Right atrium auricular region (tissue), 2 donors: ENCODE measurements around the gene ERVK3-1. TPM values are rescaled to one million over a fixed set of nuclear protein-coding genes. Genes with fewer than 3 reads are reported as not detected.

Experiments
- DNase-seq: peaks from one replicate; pipeline ENCODE4 v3.0.0-alpha.2; 2019; ENCODE audit warnings: low spot score
- H3K27ac ChIP-seq, 2 donors: fragments of 200-600 bp; sonication (generic); 1 replicate in 1 of 2; 2 replicates in 1 of 2; pipeline ENCODE4 v1.5.1; 2016 to 2019
- H3K27me3 ChIP-seq, 2 donors: fragments of 200-600 bp; sonication (generic); one replicate each; pipeline versions ENCODE4 v1.5.1 to v1.6.0; 2017 to 2019
- H3K36me3 ChIP-seq: fragments of 200-600 bp; sonication (generic); one replicate; pipeline ENCODE4 v1.5.1; 2016
- H3K4me1 ChIP-seq, 2 donors: fragments of 200-600 bp; sonication (generic); one replicate each; pipeline versions ENCODE4 v1.5.1 to v1.6.0; 2017 to 2019
- H3K4me3 ChIP-seq, 2 donors: fragments of 200-600 bp; sonication (generic); 1 replicate in 1 of 2; 2 replicates in 1 of 2; pipeline ENCODE4 v1.5.1; 2017 to 2019; ENCODE audit warnings: mild to moderate bottlenecking in 1 of 2, moderate library complexity in 1 of 2
- H3K9me3 ChIP-seq, 2 donors: fragments of 200-600 bp; sonication (generic); one replicate each; pipeline ENCODE4 v1.5.1; 2019
- total RNA-seq, 2 donors: library from RNA; depleted of rRNA; stranded (reverse); fragments of >200 nt; gene quantifications; one replicate each; pipeline ENCODE4 v1.1.0, GENCODE V29; 2016
- TF ChIP-seq, protein P1 (sequence below), 2 donors: fragments of 200-600 bp; sonication (generic); IDR thresholded peaks; one replicate each; pipeline ENCODE4 v1.5.1; 2019; ENCODE audit warnings: antibody characterized with exemption in 2 of 2

ERVK3-1 gene
- total RNA-seq, 2 donors from 2014 or later = 20.9 to 32.6 TPM

DNA sequence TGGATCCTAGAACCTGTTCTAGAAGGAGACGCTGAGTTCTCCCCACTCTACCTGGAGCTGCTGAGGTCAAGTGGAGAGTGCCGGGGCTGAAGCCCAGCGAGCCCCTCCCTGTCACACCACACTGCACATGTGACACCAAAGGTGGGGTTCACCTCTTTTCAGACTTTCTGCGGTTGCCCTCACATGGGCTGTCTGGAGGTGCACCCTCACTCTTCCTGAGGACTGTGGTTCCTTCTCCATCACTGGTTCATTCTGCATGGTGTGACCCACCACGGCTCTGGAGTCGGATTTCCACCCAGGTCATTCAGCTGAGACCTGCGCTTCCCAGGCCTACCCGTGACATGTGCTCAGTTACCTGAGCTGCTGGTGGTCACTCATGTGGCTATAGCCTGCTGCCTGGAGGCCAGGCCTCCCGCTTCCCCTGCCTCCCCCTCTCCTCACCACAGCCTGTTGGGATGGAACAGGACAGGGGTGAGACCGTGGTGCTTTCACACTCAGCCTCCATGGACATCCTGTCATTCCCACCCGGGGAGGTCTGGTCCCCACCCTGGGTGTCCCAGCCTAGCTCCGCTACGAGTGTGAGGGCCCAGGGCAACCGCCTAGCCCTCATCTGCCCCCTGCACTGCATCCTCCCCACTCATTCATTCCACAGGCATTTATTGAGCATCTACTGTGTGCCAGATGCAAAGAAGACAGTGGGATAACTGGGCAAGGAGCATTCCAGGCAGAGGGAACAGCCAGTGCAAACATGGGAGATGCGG, 48.7 kb downstream of the ERVK3-1 start:
- H3K9me3 ChIP-seq = no peaks in the 10 kb centered on the region
- DNase-seq = no peak
- H3K27ac ChIP-seq = no peak overlapping the region
- H3K4me1 ChIP-seq = peaks cover 0 to 33% of the 10 kb centered on the region in 2 donors
- TF ChIP-seq, protein P1, sequence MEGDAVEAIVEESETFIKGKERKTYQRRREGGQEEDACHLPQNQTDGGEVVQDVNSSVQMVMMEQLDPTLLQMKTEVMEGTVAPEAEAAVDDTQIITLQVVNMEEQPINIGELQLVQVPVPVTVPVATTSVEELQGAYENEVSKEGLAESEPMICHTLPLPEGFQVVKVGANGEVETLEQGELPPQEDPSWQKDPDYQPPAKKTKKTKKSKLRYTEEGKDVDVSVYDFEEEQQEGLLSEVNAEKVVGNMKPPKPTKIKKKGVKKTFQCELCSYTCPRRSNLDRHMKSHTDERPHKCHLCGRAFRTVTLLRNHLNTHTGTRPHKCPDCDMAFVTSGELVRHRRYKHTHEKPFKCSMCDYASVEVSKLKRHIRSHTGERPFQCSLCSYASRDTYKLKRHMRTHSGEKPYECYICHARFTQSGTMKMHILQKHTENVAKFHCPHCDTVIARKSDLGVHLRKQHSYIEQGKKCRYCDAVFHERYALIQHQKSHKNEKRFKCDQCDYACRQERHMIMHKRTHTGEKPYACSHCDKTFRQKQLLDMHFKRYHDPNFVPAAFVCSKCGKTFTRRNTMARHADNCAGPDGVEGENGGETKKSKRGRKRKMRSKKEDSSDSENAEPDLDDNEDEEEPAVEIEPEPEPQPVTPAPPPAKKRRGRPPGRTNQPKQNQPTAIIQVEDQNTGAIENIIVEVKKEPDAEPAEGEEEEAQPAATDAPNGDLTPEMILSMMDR (IDR thresholded peaks at IDR 0.05) = no peak
- H3K27me3 ChIP-seq = no peaks in the 10 kb centered on the region
- H3K4me3 ChIP-seq = no peak overlapping the region
- no peaks in the 10 kb centered on the region for H3K36me3 ChIP-seq

DNA sequence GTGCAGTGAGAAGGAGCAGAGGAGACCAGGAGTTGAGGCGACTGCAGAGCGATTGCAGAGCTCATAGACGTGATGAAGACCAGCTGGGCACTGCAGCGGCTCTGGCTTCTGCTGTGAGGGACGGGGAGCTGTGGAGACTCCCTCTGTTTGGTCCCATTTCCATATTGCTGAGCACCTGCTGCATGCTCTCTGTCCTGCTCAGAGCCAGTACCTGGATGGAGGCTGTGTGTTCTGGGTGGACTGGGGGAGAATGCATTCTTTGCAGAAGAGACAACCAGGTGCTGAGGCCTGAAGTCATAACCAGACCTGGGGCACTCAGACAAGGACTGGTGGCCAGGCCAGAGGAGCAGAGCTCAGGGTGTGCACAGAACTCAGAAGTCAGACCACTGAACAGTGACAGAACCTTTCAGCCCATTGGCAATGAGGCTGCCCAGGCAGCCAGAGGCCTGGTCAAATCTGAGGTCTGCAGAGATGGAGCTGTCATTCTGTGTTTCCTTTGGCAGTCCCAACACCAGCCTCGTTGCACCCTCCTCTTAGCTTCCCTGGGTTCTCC, 49.4 kb downstream of the ERVK3-1 start:
- Histone ChIP-seq H3K4me3 (no peak overlapping the region), H3K36me3 (no peaks in the 10 kb centered on the region), H3K4me1 (peaks cover 0 to 33% of the 10 kb centered on the region in 2 donors), H3K9me3 (no peaks in the 10 kb centered on the region), H3K27me3 (no peaks in the 10 kb centered on the region), H3K27ac (no peak overlapping the region)
- DNase-seq = no peak
- TF ChIP-seq, protein P1 (IDR thresholded peaks at IDR 0.05) = no peak

DNA sequence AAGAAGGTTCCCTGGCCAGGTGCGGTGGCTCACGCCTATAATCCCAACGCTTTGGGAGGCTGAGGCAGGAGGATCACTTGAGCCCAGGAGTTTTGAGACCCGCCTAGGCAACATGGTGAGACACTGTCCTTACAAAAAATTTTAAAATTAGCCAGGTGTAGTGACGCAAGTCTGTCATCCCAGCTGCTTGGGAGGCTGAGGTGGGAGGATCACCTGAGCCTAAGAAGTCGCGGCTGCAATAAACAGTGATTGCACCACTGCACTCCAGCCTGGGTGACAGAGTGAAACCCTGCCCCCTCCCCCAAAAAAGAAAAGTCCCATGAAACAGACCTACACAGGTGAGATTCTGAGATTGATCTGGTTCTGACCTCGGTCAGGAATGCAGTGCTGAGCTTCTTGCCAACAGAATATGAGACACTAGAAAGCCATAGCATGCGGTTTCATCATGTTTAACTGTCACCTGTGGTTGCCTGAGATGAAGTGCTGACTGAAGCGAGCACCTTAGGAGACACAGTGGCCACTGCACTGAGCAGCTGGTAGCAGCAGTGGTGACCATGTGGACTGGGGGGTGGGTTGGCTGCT, 50.1 kb downstream of the ERVK3-1 start:
- DNase-seq = no peak
- H3K36me3 ChIP-seq = no peaks in the 10 kb centered on the region
- H3K9me3 ChIP-seq = no peaks in the 10 kb centered on the region
- TF ChIP-seq, protein P1 (IDR thresholded peaks at IDR 0.05) = no peak
- peak overlapping the region in 1 of 2 donors; percentile 45 for H3K4me3 ChIP-seq
- H3K4me1 ChIP-seq = peaks cover 0 to 26% of the 10 kb centered on the region in 2 donors
- no peaks in the 10 kb centered on the region for H3K27me3 ChIP-seq
- H3K27ac ChIP-seq = no peak overlapping the region

DNA sequence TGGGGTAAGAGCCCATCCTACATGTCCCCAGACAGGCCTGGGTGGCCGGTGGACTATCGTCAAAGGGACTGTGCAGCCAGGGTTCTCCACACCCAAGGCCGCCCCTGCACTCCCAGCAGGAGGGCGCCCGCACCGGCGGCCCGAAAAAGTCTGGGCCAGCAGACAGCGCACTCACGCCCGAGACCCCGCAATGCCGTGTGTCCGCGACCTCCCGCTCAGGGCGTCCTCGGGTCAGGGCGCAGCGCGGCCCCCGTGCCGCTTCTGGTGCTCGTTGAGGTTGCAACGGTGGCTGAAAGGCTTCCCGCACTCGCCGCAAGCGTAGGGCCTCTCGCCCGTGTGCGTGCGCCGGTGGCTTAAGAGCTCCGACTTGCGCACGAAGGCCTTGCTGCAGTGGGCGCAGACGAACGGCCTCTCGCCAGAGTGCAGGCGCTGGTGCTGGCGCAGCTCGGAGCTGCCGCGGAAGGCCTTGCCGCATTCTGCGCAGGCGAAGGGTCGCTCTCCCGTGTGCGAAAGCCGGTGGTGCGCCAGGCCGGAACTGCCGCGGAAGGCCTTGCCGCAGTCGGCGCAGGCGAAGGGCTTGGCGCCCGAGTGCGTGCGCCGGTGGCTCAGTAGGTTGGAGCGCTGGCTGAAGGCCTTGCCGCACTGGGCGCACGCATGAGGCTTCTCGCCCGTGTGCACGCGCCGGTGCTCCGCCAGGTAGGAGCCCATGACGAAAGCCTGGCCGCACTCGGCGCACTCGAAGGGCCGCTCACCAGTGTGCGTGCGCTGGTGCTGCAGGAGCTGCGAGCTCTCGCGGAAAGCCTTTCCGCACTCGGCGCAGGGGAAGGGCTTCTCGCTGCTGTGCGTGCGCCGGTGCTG, 51.0 kb downstream of the ERVK3-1 start:
- TF ChIP-seq, protein P1 (IDR thresholded peaks at IDR 0.05) = no peak

DNA sequence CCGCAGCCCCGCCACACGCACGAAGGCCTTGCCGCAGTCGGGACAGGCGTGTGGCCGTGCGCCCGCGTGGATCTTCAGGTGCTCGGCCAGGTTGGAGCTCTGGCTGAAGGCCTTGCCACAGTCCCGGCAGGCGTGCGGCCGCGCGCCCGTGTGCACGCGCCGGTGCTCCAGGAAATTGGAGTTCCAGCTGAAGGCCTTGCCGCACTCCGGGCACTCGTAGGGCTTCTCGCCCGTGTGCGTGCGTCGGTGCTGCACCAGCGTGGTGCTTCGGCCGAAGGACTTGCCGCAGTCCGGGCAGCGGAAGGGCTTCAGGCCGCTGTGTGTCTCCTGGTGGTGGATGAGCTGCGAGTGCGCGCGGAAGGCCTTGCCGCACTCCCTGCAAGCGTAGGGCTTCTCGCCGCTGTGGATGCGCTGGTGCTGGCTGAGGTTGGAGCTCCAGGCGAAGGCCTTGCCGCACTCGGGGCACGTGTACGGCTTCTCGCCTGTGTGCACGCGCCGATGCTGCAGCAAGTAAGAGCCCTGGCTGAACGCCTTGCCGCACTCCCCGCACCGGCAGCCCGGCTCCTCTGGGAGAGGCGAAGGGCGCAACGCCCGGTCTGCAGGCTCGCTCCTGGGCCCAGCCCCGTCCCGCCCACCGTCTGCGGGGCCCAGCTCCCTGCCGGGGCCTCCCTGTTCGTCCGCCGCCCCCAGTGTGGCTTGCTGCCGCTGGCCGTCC, 51.7 kb downstream of the ERVK3-1 start:
- H3K36me3 ChIP-seq = no peaks in the 10 kb centered on the region
- TF ChIP-seq, protein P1 (IDR thresholded peaks at IDR 0.05) = no peak
- no peaks in the 10 kb centered on the region for H3K27me3 ChIP-seq
- no peak for DNase-seq
- H3K4me1 ChIP-seq = peaks cover 0 to 25% of the 10 kb centered on the region in 2 donors
- H3K9me3 ChIP-seq = no peaks in the 10 kb centered on the region
- H3K27ac ChIP-seq = no peak overlapping the region
- H3K4me3 ChIP-seq = peak overlapping the region; percentile 17 to 45

More for the DNA sequence above, 51.0 kb downstream of the ERVK3-1 start:
- DNase-seq = no peak
- no peaks in the 10 kb centered on the region for H3K27me3 ChIP-seq
- H3K9me3 ChIP-seq = no peaks in the 10 kb centered on the region
- no peak overlapping the region for H3K27ac ChIP-seq
- H3K4me1 ChIP-seq = peaks cover 0 to 20% of the 10 kb centered on the region in 2 donors
- H3K4me3 ChIP-seq = peak overlapping the region; percentile 17 to 45
- no peaks in the 10 kb centered on the region for H3K36me3 ChIP-seq
